GM08714 (cell line): ENCODE data around the gene MYBPH.

Source experiments
- H3K4me3 ChIP-seq: fragments of 200-500 bp; sonication (Bioruptor generic); 2 replicates; pipeline ENCODE4 v1.5.1; 2014; ENCODE audit warnings: mild to moderate bottlenecking, low read length, inconsistent platforms
- ZNF274 ChIP-seq: IDR thresholded peaks from 2 replicates; pipeline ENCODE4 v1.6.1; 2012; ENCODE audit warnings: mild to moderate bottlenecking, low read depth, low read length

The MYBPH gene

GRCh38 chr1:203156280-203156679 lies 19.3 kb downstream of the MYBPH start:
- TF ChIP-seq ZNF274, result no peak
- no peak overlapping the region for H3K4me3 ChIP-seq

- no peak for TF ChIP-seq ZNF274
- no peak overlapping the region for H3K4me3 ChIP-seq
Measured at GRCh38 chr1:203153989-203154821, 21.4 kb downstream of the MYBPH start.

GRCh38 chr1:203153051-203153988 lies 22.3 kb downstream of the MYBPH start:
- no peak overlapping the region for H3K4me3 ChIP-seq
- no peak for TF ChIP-seq ZNF274

- no peak overlapping the region for H3K4me3 ChIP-seq
- no peak for TF ChIP-seq ZNF274
Measured at GRCh38 chr1:203152158-203153034, 23.2 kb downstream of the MYBPH start.

GRCh38 chr1:203151362-203152157 lies 24.1 kb downstream of the MYBPH start:
- H3K4me3 ChIP-seq, result no peak overlapping the region
- no peak for TF ChIP-seq ZNF274

- no peak overlapping the region for H3K4me3 ChIP-seq
- TF ChIP-seq ZNF274, result no peak
Measured at GRCh38 chr1:203150511-203151297, 24.9 kb downstream of the MYBPH start.

GRCh38 chr1:203149188-203149840 lies 26.3 kb downstream of the MYBPH start:
- TF ChIP-seq ZNF274, result no peak

GRCh38 chr1:203148579-203148978 lies 27.0 kb downstream of the MYBPH start:
- no peak for TF ChIP-seq ZNF274
- H3K4me3 ChIP-seq, result no peak overlapping the region

More at GRCh38 chr1:203149188-203149840, 26.3 kb downstream of the MYBPH start:
- no peak overlapping the region for H3K4me3 ChIP-seq

- TF ChIP-seq ZNF274, result no peak
- H3K4me3 ChIP-seq, result no peak overlapping the region
Measured at GRCh38 chr1:203148127-203148526, 27.5 kb downstream of the MYBPH start.

- H3K4me3 ChIP-seq, result no peak overlapping the region
- no peak for TF ChIP-seq ZNF274
Measured at GRCh38 chr1:203147376-203147775, 28.2 kb downstream of the MYBPH start.

- no peak overlapping the region for H3K4me3 ChIP-seq
- no peak for TF ChIP-seq ZNF274
Measured at GRCh38 chr1:203146537-203146936, 29.1 kb downstream of the MYBPH start.

GRCh38 chr1:203146042-203146369 lies 29.6 kb downstream of the MYBPH start:
- no peak for TF ChIP-seq ZNF274
- no peak overlapping the region for H3K4me3 ChIP-seq
